Measurements from ENCODE around the gene ACSM2B. TPM values are rescaled to one million over a fixed set of nuclear protein-coding genes. Genes with fewer than 3 reads are reported as not detected.
"Not testable (repeated sequence)": the region's sequence is repeated elsewhere in the genome, so short reads cannot be mapped to it uniquely, and the experiment has no call there.

The ACSM2B gene
- total and polyA plus RNA-seq, 2 of the 4 experiments (the other 2 are of a cell fraction) = not detected

GRCh38 chr16:20532284-20532792 is 43.8 kb downstream of the ACSM2B start:
- H2BK120ac ChIP-seq (ENCODE audit: low read depth, low read length); H3K9ac ChIP-seq (ENCODE audit: low read depth, low read length); DNase-seq; H3K23ac ChIP-seq (ENCODE audit: low read depth, low read length); H2AK9ac ChIP-seq (replicated peaks; ENCODE audit: low read depth, low read length, poor library complexity); dilution Hi-C loops (cut with HindIII; ENCODE audit: low sequenced_read_pairs, unreplicated experiment); H3K36me3 ChIP-seq (ENCODE audit: control insufficient read depth, insufficient read depth, low read length); H4K20me1 ChIP-seq (ENCODE audit: insufficient read depth, low read length); H3K14ac ChIP-seq (replicated peaks; ENCODE audit: low read depth, low read length); H3K18ac ChIP-seq (ENCODE audit: low read depth, low read length); H2BK15ac ChIP-seq (ENCODE audit: low read depth, low read length); H3K4me1 ChIP-seq (ENCODE audit: control insufficient read depth, insufficient read depth, low read length); H3K56ac ChIP-seq (ENCODE audit: extremely low read depth, insufficient read depth, low read length); H2AFZ ChIP-seq (replicated peaks; ENCODE audit: low read length, poor library complexity); H3K9me3 ChIP-seq (ENCODE audit: control insufficient read depth, insufficient read depth, low read length); H3K27ac ChIP-seq (ENCODE audit: insufficient read depth, low read length); H3K27me3 ChIP-seq (ENCODE audit: control insufficient read depth, insufficient read depth, low read length); H3K9me1 ChIP-seq (ENCODE audit: insufficient read depth, low read length); H4K8ac ChIP-seq (ENCODE audit: low read depth in 2 of 2, low read length in 2 of 2); H2BK5ac ChIP-seq (ENCODE audit: low read depth, low read length, poor library complexity, severe bottlenecking); intact Hi-C loops (cut with micrococcal nuclease); H3K4me3 ChIP-seq (ENCODE audit: insufficient read depth, low read depth, low read length); H3K4me2 ChIP-seq (ENCODE audit: low read depth, low read length); H4K91ac ChIP-seq (ENCODE audit: insufficient read depth, low read depth, low read length); CTCF ChIA-PET; H3K4ac ChIP-seq (ENCODE audit: low read depth, low read length); H4K5ac ChIP-seq (ENCODE audit: low read depth, low read length); H2AK5ac ChIP-seq (ENCODE audit: low read depth, low read length); POLR2A ChIA-PET (ENCODE audit: unreplicated experiment); H3K79me1 ChIP-seq (ENCODE audit: low read depth in 1 of 2, low read length in 2 of 2); BruUV-seq (replicated peaks); in situ Hi-C loops (cut with MboI; ENCODE audit: low sequenced_read_pairs); H2BK20ac ChIP-seq (ENCODE audit: low read depth, low read length); ATAC-seq (ENCODE audit: low read depth): not testable (repeated sequence)
- WGBS, 2 experiments (ENCODE audit: extremely low coverage in 2 of 2, insufficient read length in 1 of 2) = no CpG with 5 or more reads among the region's 3 CpGs

- H3K9me1 ChIP-seq (ENCODE audit: insufficient read depth, low read length); H2BK15ac ChIP-seq (ENCODE audit: low read depth, low read length); H2BK120ac ChIP-seq (ENCODE audit: low read depth, low read length); H3K18ac ChIP-seq (ENCODE audit: low read depth, low read length); H4K8ac ChIP-seq (ENCODE audit: low read depth in 2 of 2, low read length in 2 of 2); CTCF ChIA-PET; H3K23ac ChIP-seq (ENCODE audit: low read depth, low read length); DNase-seq; H3K27me3 ChIP-seq (ENCODE audit: control insufficient read depth, insufficient read depth, low read length); H2BK5ac ChIP-seq (ENCODE audit: low read depth, low read length, poor library complexity, severe bottlenecking); ATAC-seq (ENCODE audit: low read depth); H2AK9ac ChIP-seq (replicated peaks; ENCODE audit: low read depth, low read length, poor library complexity); intact Hi-C loops (cut with micrococcal nuclease); H3K9me3 ChIP-seq (ENCODE audit: control insufficient read depth, insufficient read depth, low read length); dilution Hi-C loops (cut with HindIII; ENCODE audit: low sequenced_read_pairs, unreplicated experiment); H2AK5ac ChIP-seq (ENCODE audit: low read depth, low read length); H3K79me1 ChIP-seq (ENCODE audit: low read depth in 1 of 2, low read length in 2 of 2); H3K4me2 ChIP-seq (ENCODE audit: low read depth, low read length); H4K20me1 ChIP-seq (ENCODE audit: insufficient read depth, low read length); H3K36me3 ChIP-seq (ENCODE audit: control insufficient read depth, insufficient read depth, low read length); H3K9ac ChIP-seq (ENCODE audit: low read depth, low read length); H2AFZ ChIP-seq (replicated peaks; ENCODE audit: low read length, poor library complexity); BruUV-seq (replicated peaks); in situ Hi-C loops (cut with MboI; ENCODE audit: low sequenced_read_pairs); H3K4me1 ChIP-seq (ENCODE audit: control insufficient read depth, insufficient read depth, low read length); H4K91ac ChIP-seq (ENCODE audit: insufficient read depth, low read depth, low read length); H2BK20ac ChIP-seq (ENCODE audit: low read depth, low read length); H3K4me3 ChIP-seq (ENCODE audit: insufficient read depth, low read depth, low read length); POLR2A ChIA-PET (ENCODE audit: unreplicated experiment); H4K5ac ChIP-seq (ENCODE audit: low read depth, low read length); H3K27ac ChIP-seq (ENCODE audit: insufficient read depth, low read length); H3K4ac ChIP-seq (ENCODE audit: low read depth, low read length); H3K14ac ChIP-seq (replicated peaks; ENCODE audit: low read depth, low read length); H3K56ac ChIP-seq (ENCODE audit: extremely low read depth, insufficient read depth, low read length): not testable (repeated sequence)
- no CpG with 5 or more reads among the region's 13 CpGs for WGBS, 2 experiments (ENCODE audit: extremely low coverage in 2 of 2, insufficient read length in 1 of 2)
These were observed 44.4 kb downstream of the ACSM2B start for GRCh38 chr16:20531795-20532194.
